GM23248 (cell line): ENCODE results near the gene CEP350. TPM values are rescaled to one million over a fixed set of nuclear protein-coding genes. Genes with fewer than 3 reads are reported as not detected.

Experiments
- DNase-seq: peaks from one replicate; pipeline ENCODE4 v3.0.0-alpha.2; 2015
- H2AFZ ChIP-seq: fragments of 200-600 bp; sonication (generic); 2 replicates; pipeline ENCODE4 v1.6.1; 2016; ENCODE audit warnings: antibody characterized with exemption
- H3F3A ChIP-seq: fragments of 200-600 bp; sonication (generic); 2 replicates; pipeline ENCODE4 v1.6.1; 2016; ENCODE audit warnings: mild to moderate bottlenecking, antibody characterized with exemption, mixed run types; ENCODE audit not compliant: insufficient read depth
- H3K27ac ChIP-seq: fragments of 200-600 bp; sonication (generic); 2 replicates; pipeline ENCODE4 v1.5.1; 2016; ENCODE audit warnings: mild to moderate bottlenecking
- H3K27me3 ChIP-seq: fragments of 200-600 bp; sonication (generic); replicated peaks from 2 replicates; pipeline ENCODE4 v1.6.1; 2016; ENCODE audit warnings: mild to moderate bottlenecking; ENCODE audit not compliant: insufficient read depth
- H3K36me3 ChIP-seq: fragments of 200-600 bp; sonication (generic); 2 replicates; pipeline ENCODE4 v1.6.1; 2016; ENCODE audit warnings: low read depth, mild to moderate bottlenecking
- H3K4me1 ChIP-seq: fragments of 200-600 bp; sonication (generic); 2 replicates; pipeline ENCODE4 v1.6.1; 2016; ENCODE audit warnings: mild to moderate bottlenecking; ENCODE audit not compliant: insufficient read depth
- H3K4me2 ChIP-seq: fragments of 200-600 bp; sonication (generic); one replicate; pipeline ENCODE4 v1.6.1; 2016; ENCODE audit warnings: mild to moderate bottlenecking; ENCODE audit not compliant: unreplicated experiment
- H3K4me3 ChIP-seq: fragments of 200-600 bp; sonication (generic); 2 replicates; pipeline ENCODE4 v1.5.1; 2016; ENCODE audit warnings: mild to moderate bottlenecking
- H3K79me2 ChIP-seq: fragments of 200-600 bp; sonication (generic); 2 replicates; pipeline ENCODE4 v1.6.1; 2016; ENCODE audit warnings: mild to moderate bottlenecking; ENCODE audit not compliant: insufficient read depth
- H3K9ac ChIP-seq: fragments of 200-600 bp; sonication (generic); 2 replicates; pipeline ENCODE4 v1.6.1; 2016; ENCODE audit warnings: mild to moderate bottlenecking
- H3K9me2 ChIP-seq: fragments of 200-600 bp; sonication (generic); 2 replicates; pipeline ENCODE4 v1.6.1; 2016; ENCODE audit warnings: mixed run types, mild to moderate bottlenecking, moderate library complexity; ENCODE audit not compliant: insufficient read depth
- H3K9me3 ChIP-seq: fragments of 200-600 bp; sonication (generic); one replicate; pipeline ENCODE4 v1.6.1; 2017; ENCODE audit warnings: low read depth
- H4K20me1 ChIP-seq: fragments of 200-600 bp; sonication (generic); 2 replicates; pipeline ENCODE4 v1.6.0; 2016; ENCODE audit not compliant: insufficient read depth
- EZH2 ChIP-seq: fragments of 200-600 bp; sonication (generic); IDR thresholded peaks from 2 replicates; pipeline ENCODE4 v1.6.1; 2018; ENCODE audit warnings: antibody characterized with exemption, mild to moderate bottlenecking; ENCODE audit not compliant: insufficient read depth, poor library complexity, severe bottlenecking
- EZH2phosphoT487 ChIP-seq: fragments of 200-600 bp; sonication (generic); IDR thresholded peaks from 2 replicates; pipeline ENCODE4 v1.6.1; 2018; ENCODE audit warnings: antibody characterized with exemption, moderate library complexity, mild to moderate bottlenecking, low read depth; ENCODE audit not compliant: insufficient read depth
- WGBS, 2 experiments: methylation state at CpG; one replicate each; pipeline ENCODE4 v1.1.6; 2015 to 2017; ENCODE audit warnings: low lambda C conversion rate in 2 of 2, low coverage in 1 of 2; ENCODE audit errors: missing lambda C conversion rate in 2 of 2; 5-methylcytosine and 5-hydroxymethylcytosine counted together
- in situ Hi-C: fragments of 300-500 bp; cut with MboI; formaldehyde crosslinking; loops from 2 replicates; pipeline ENCODE4 v1.15.0; 2020
- polyA plus RNA-seq: library from polyadenylated mRNA; unstranded; fragments of >200 nt; fragmentation: Nextera tagmentation; extraction: Ambion mirVana; gene quantifications from 2 replicates; pipeline ENCODE4 v1.2.1, GENCODE V29; 2016
- total RNA-seq: library from RNA; depleted of rRNA; stranded (reverse); fragments of >200 nt; shearing (Covaris generic); gene quantifications from 2 replicates; pipeline ENCODE4 v1.2.3, GENCODE V29; 2014

The CEP350 gene
- total and polyA plus RNA-seq, 2 experiments from 2014 or later: 14.9 to 81.3 TPM

- no peak for DNase-seq
- H3F3A ChIP-seq: no peaks in the 10 kb centered on the region
These were observed 106.4 kb downstream of the CEP350 start for GRCh38 chr1:180061019-180061418.

GRCh38 chr1:180062452-180062971 is 107.9 kb downstream of the CEP350 start:
- H2AFZ ChIP-seq: no peak overlapping the region
- no peak for DNase-seq
- no peaks in the 10 kb centered on the region for H3K9me2 ChIP-seq
- no peak overlapping the region for H3K4me2 ChIP-seq
- H3K9me3 ChIP-seq: no peaks in the 10 kb centered on the region
- H3K79me2 ChIP-seq: no peaks in the 10 kb centered on the region
- H3K4me1 ChIP-seq: no peaks in the 10 kb centered on the region
- H3K4me3 ChIP-seq: no peak overlapping the region
- H4K20me1 ChIP-seq: no peaks in the 10 kb centered on the region
- no peak overlapping the region for H3K27ac ChIP-seq
- in situ Hi-C loops: no loop called here
- TF ChIP-seq EZH2: no peak
- no peak for TF ChIP-seq EZH2phosphoT487
- H3K27me3 ChIP-seq: no peaks in the 10 kb centered on the region
- H3F3A ChIP-seq: no peaks in the 10 kb centered on the region
- WGBS, 2 experiments: 97 to 99% methylated on average over 3 of the region's 3 CpGs
- H3K36me3 ChIP-seq: peaks cover 54% of the 10 kb centered on the region
- no peak overlapping the region for H3K9ac ChIP-seq

More at GRCh38 chr1:180061019-180061418, 106.4 kb downstream of the CEP350 start:
- in situ Hi-C loops: no loop called here
- Histone ChIP-seq H3K79me2 (no peaks in the 10 kb centered on the region), H3K4me2 (no peak overlapping the region), H3K27ac (no peak overlapping the region), H3K4me3 (no peak overlapping the region), H3K9me2 (no peaks in the 10 kb centered on the region), H3K9ac (no peak overlapping the region), H2AFZ (no peak overlapping the region), H3K4me1 (no peaks in the 10 kb centered on the region), H3K27me3 (no peaks in the 10 kb centered on the region), H3K36me3 (peaks cover 50% of the 10 kb centered on the region), H4K20me1 (no peaks in the 10 kb centered on the region), H3K9me3 (no peaks in the 10 kb centered on the region)
- 100% methylated on average over 1 of the region's 1 CpG for WGBS, 2 experiments
- no peak for TF ChIP-seq EZH2phosphoT487
- TF ChIP-seq EZH2: no peak

GRCh38 chr1:180065408-180065807 is 110.8 kb downstream of the CEP350 start:
- no peak for TF ChIP-seq EZH2
- TF ChIP-seq EZH2phosphoT487: no peak
- H3K79me2 ChIP-seq: no peaks in the 10 kb centered on the region
- H3K27ac ChIP-seq: no peak overlapping the region
- in situ Hi-C loops: no loop called here
- no peak overlapping the region for H2AFZ ChIP-seq
- no peaks in the 10 kb centered on the region for H3K9me2 ChIP-seq
- no peak for DNase-seq
- WGBS, 2 experiments: 84 to 88% methylated on average over 4 of the region's 4 CpGs
- no peak overlapping the region for H3K9ac ChIP-seq
- no peaks in the 10 kb centered on the region for H3K9me3 ChIP-seq
- no peaks in the 10 kb centered on the region for H3K27me3 ChIP-seq
- H3K4me1 ChIP-seq: no peaks in the 10 kb centered on the region
- no peak overlapping the region for H3K4me2 ChIP-seq
- H4K20me1 ChIP-seq: no peaks in the 10 kb centered on the region
- H3K4me3 ChIP-seq: no peak overlapping the region
- no peaks in the 10 kb centered on the region for H3F3A ChIP-seq
- peaks cover 55% of the 10 kb centered on the region for H3K36me3 ChIP-seq

- H3K79me2 ChIP-seq: no peaks in the 10 kb centered on the region
- H4K20me1 ChIP-seq: no peaks in the 10 kb centered on the region
- 81 to 82% methylated on average over 3 of the region's 3 CpGs for WGBS, 2 experiments
- no peaks in the 10 kb centered on the region for H3K4me1 ChIP-seq
- no peak overlapping the region for H3K9ac ChIP-seq
- DNase-seq: no peak
- no peak overlapping the region for H2AFZ ChIP-seq
- in situ Hi-C loops: no loop called here
- no peaks in the 10 kb centered on the region for H3F3A ChIP-seq
- H3K9me3 ChIP-seq: no peaks in the 10 kb centered on the region
- no peak overlapping the region for H3K4me3 ChIP-seq
- TF ChIP-seq EZH2 (no peak), EZH2phosphoT487 (no peak)
- H3K27ac ChIP-seq: no peak overlapping the region
- no peak overlapping the region for H3K4me2 ChIP-seq
- no peaks in the 10 kb centered on the region for H3K9me2 ChIP-seq
- peaks cover 54% of the 10 kb centered on the region for H3K36me3 ChIP-seq
- H3K27me3 ChIP-seq: no peaks in the 10 kb centered on the region
These were observed 111.5 kb downstream of the CEP350 start for GRCh38 chr1:180066150-180066549.

- Histone ChIP-seq H2AFZ (no peak overlapping the region), H3K9me2 (no peaks in the 10 kb centered on the region), H3K4me2 (no peak overlapping the region), H3K9ac (no peak overlapping the region), H3K4me1 (no peaks in the 10 kb centered on the region), H3K27ac (no peak overlapping the region), H4K20me1 (no peaks in the 10 kb centered on the region), H3F3A (no peaks in the 10 kb centered on the region), H3K27me3 (no peaks in the 10 kb centered on the region), H3K79me2 (no peaks in the 10 kb centered on the region), H3K4me3 (no peak overlapping the region), H3K36me3 (peaks cover 50% of the 10 kb centered on the region), H3K9me3 (no peaks in the 10 kb centered on the region)
- 92 to 93% methylated on average over 6 of the region's 6 CpGs for WGBS, 2 experiments
- TF ChIP-seq EZH2phosphoT487: no peak
- TF ChIP-seq EZH2: no peak
- DNase-seq: no peak
- in situ Hi-C loops: no loop called here
These were observed 115.7 kb downstream of the CEP350 start for GRCh38 chr1:180070286-180070685.
